Prostate gland (tissue), 2 donors: ENCODE results near the gene NRXN3.

Source experiments
- POLR2A ChIP-seq: fragments of 450-650 bp; IDR thresholded peaks from one replicate; pipeline ENCODE4 v1.6.1; 2016; ENCODE audit warnings: antibody characterized with exemption, mild to moderate bottlenecking
- TF ChIP-seq, protein P1 (sequence below), 4 experiments: fragments of 200-600 bp in 2 of 4; fragments of 450-650 bp in 2 of 4; sonication (generic) in 2 of 4; IDR thresholded peaks; 1 replicate in 3 of 4; 2 replicates in 1 of 4; pipeline ENCODE4 v1.5.1; 2016 to 2019; ENCODE audit warnings: antibody characterized with exemption in 4 of 4, mild to moderate bottlenecking in 2 of 4, moderate library complexity in 2 of 4

GRCh38 chr14:78763746-78764145 is 593.6 kb downstream of the NRXN3 start:
- TF ChIP-seq, protein P1, sequence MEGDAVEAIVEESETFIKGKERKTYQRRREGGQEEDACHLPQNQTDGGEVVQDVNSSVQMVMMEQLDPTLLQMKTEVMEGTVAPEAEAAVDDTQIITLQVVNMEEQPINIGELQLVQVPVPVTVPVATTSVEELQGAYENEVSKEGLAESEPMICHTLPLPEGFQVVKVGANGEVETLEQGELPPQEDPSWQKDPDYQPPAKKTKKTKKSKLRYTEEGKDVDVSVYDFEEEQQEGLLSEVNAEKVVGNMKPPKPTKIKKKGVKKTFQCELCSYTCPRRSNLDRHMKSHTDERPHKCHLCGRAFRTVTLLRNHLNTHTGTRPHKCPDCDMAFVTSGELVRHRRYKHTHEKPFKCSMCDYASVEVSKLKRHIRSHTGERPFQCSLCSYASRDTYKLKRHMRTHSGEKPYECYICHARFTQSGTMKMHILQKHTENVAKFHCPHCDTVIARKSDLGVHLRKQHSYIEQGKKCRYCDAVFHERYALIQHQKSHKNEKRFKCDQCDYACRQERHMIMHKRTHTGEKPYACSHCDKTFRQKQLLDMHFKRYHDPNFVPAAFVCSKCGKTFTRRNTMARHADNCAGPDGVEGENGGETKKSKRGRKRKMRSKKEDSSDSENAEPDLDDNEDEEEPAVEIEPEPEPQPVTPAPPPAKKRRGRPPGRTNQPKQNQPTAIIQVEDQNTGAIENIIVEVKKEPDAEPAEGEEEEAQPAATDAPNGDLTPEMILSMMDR (IDR thresholded peaks at IDR 0.05), result no peak
- no peak for TF ChIP-seq POLR2A
